ENCODE measurements around the gene ANKAR. TPM values are rescaled to one million over a fixed set of nuclear protein-coding genes. Genes with fewer than 3 reads are reported as not detected.

The ANKAR gene
- total and polyA plus RNA-seq, 2 of the 8 experiments (the other 6 are each of a cell fraction or from before 2014, with no cell fraction given), result 0.56 to 1.7 TPM

GRCh38 chr2:189709501-189710221 is 35.2 kb downstream of the ANKAR start:
- no peak overlapping the region for H3K4me2 ChIP-seq (ENCODE audit: insufficient read depth in 1 of 2, low read depth in 2 of 2, low read length in 2 of 2)
- H3K9ac ChIP-seq (replicated peaks in 1 of 4; ENCODE audit: extremely low read depth in 1 of 4, low read depth in 3 of 4, low read length in 3 of 4), result no peak overlapping the region
- no peak overlapping the region for H3K18ac ChIP-seq (ENCODE audit: extremely low read depth, low read length)
- no peak overlapping the region for H2AFZ ChIP-seq (ENCODE audit: low read length)
- no peaks in the 10 kb centered on the region for H3K23me2 ChIP-seq (ENCODE audit: low read depth, low read length)
- H4K8ac ChIP-seq (ENCODE audit: extremely low read depth, insufficient read depth, low read length), result no peak overlapping the region
- ChIA-PET CTCF (ENCODE audit: partially characterized antibody) (interaction anchor here (0.6 to 2.8 kb wide), 6 partner anchors 8 to 53 kb away, joined by 3 to 10 read pairs (median 3); partner anchors contain the start of genes ASNSD1 and OSGEPL1), POLR2A (ENCODE audit: partially characterized antibody) (interaction anchor here (1.3 kb wide), 1 partner anchor 16 kb away, joined by 4 read pairs; no protein-coding TSS in a partner anchor)
- H4K20me1 ChIP-seq (replicated peaks in 1 of 2; ENCODE audit: control insufficient read depth in 1 of 2, insufficient read depth in 2 of 2, low read length in 2 of 2), result no peaks in the 10 kb centered on the region
- no peak overlapping the region for H2AK5ac ChIP-seq (ENCODE audit: low read depth, low read length)
- no peak overlapping the region for H4K5ac ChIP-seq (ENCODE audit: insufficient read length, low read depth, low read length)
- DNase-seq (ENCODE audit: low read depth in 1 of 2, low spot score in 2 of 2), result no peak
- H3K14ac ChIP-seq (ENCODE audit: insufficient read length), result no peak overlapping the region
- H2BK120ac ChIP-seq (replicated peaks; ENCODE audit: low read depth, low read length), result no peak overlapping the region
- H3K56ac ChIP-seq (replicated peaks; ENCODE audit: insufficient read length, low read depth, low read length), result no peak overlapping the region
- no peak overlapping the region for H2BK20ac ChIP-seq (ENCODE audit: low read length)
- H3K23ac ChIP-seq (ENCODE audit: insufficient read length), result no peak overlapping the region
- peaks cover 4 to 5% of the 10 kb centered on the region in 2 experiments; a peak in 2 of 4 replicates for H3K9me3 ChIP-seq (ENCODE audit: insufficient read depth in 2 of 2, low read depth in 1 of 2, low read length in 1 of 2)
- TF ChIP-seq ATF3 (IDR thresholded peaks at IDR 0.05; ENCODE audit: insufficient read depth, low read depth, low read length), result no peak
- TF ChIP-seq POU5F1 (IDR thresholded peaks at IDR 0.05; ENCODE audit: low read depth, low read length), result no peak
- no peak for TF ChIP-seq SP1 (IDR thresholded peaks at IDR 0.05; ENCODE audit: low read depth, low read length)
- TF ChIP-seq JUND (IDR thresholded peaks at IDR 0.05; ENCODE audit: low read length), result no peak
- no peak for TF ChIP-seq BRCA1 (IDR thresholded peaks at IDR 0.05; ENCODE audit: low read depth, low read length)
- TF ChIP-seq CTBP2 (IDR thresholded peaks at IDR 0.05; ENCODE audit: borderline replicate concordance, insufficient read depth, insufficient read length, low read length), result no peak
- TF ChIP-seq SP2 (IDR thresholded peaks at IDR 0.05; ENCODE audit: low read length), result no peak
- no peak for TF ChIP-seq SIX5 (IDR thresholded peaks at IDR 0.05; ENCODE audit: low read depth, low read length)
- TF ChIP-seq ASH2L (IDR thresholded peaks at IDR 0.05; ENCODE audit: low read length), result no peak
- no peak for TF ChIP-seq GABPA (IDR thresholded peaks at IDR 0.05; ENCODE audit: borderline replicate concordance, insufficient read depth, low read length)
- no peak for TF ChIP-seq SIRT6 (IDR thresholded peaks at IDR 0.05; ENCODE audit: low read length)
- no peak for TF ChIP-seq SRF (IDR thresholded peaks at IDR 0.05; ENCODE audit: low read depth, low read length)
- no peak overlapping the region for H3K27ac ChIP-seq (ENCODE audit: low read depth, low read length)
- WGBS, 2 experiments (ENCODE audit: extremely low coverage in 1 of 2, insufficient coverage in 1 of 2, insufficient read length in 1 of 2, insufficient replicate concordance in 2 of 2, low coverage in 1 of 2, low lambda C conversion rate in 2 of 2, missing lambda C conversion rate in 1 of 2), result 84% methylated on average over 5 of the region's 5 CpGs; no CpG with 5 or more reads in 1 of the 2 experiments
- no peak overlapping the region for H4K91ac ChIP-seq (replicated peaks; ENCODE audit: insufficient read length, low read length)
- no peak for FAIRE-seq
- no peak overlapping the region for H2BK15ac ChIP-seq (ENCODE audit: low read length)
- no peaks in the 10 kb centered on the region for H3K36me3 ChIP-seq (ENCODE audit: control insufficient read depth in 2 of 4, insufficient read depth in 4 of 4, low read length in 3 of 4)
- H3K79me1 ChIP-seq (ENCODE audit: low read depth, low read length), result no peaks in the 10 kb centered on the region
- no peaks in the 10 kb centered on the region; a peak in 1 of 7 replicates for H3K4me1 ChIP-seq (replicated peaks in 1 of 4; ENCODE audit: control insufficient read depth in 3 of 4, insufficient read depth in 4 of 4, low read length in 3 of 4)
- peaks cover 0 to 1% (median 0%) of the 10 kb centered on the region in 4 experiments; a peak in 1 of 7 replicates for H3K27me3 ChIP-seq (replicated peaks in 1 of 4; ENCODE audit: control insufficient read depth in 3 of 4, extremely low read depth in 1 of 4, insufficient read depth in 3 of 4, low read length in 3 of 4)
- H3K4ac ChIP-seq (replicated peaks; ENCODE audit: insufficient read length, low read depth, low read length), result no peak overlapping the region
- no peak overlapping the region for H2BK12ac ChIP-seq (ENCODE audit: low read depth, low read length)
- no peaks in the 10 kb centered on the region for H3K79me2 ChIP-seq (ENCODE audit: control insufficient read depth in 1 of 2, insufficient read depth in 2 of 2, low read length in 2 of 2)
- no peak overlapping the region for H2BK5ac ChIP-seq (ENCODE audit: low read depth, low read length)
- H3K4me3 ChIP-seq (ENCODE audit: extremely low read depth in 1 of 4, insufficient read depth in 2 of 4, low read depth in 3 of 4, low read length in 4 of 4), result no peak overlapping the region
